Parathyroid adenoma (tissue), 2 donors: Measurements from ENCODE around the gene TCF7L2.

Source experiments
- H2AFZ ChIP-seq: fragments of 300-600 bp; sonication (generic); one replicate; pipeline ENCODE4 v1.7.0; 2017; ENCODE audit warnings: antibody characterized with exemption, mild to moderate bottlenecking
- H3K27ac ChIP-seq: fragments of 300-600 bp; sonication (generic); one replicate; pipeline ENCODE4 v1.7.0; 2017
- H3K27me3 ChIP-seq: fragments of 300-600 bp; sonication (generic); one replicate; pipeline ENCODE4 v1.7.0; 2017; ENCODE audit warnings: low read length; ENCODE audit not compliant: control insufficient read depth, insufficient read depth
- H3K36me3 ChIP-seq: fragments of 300-600 bp; sonication (generic); one replicate; pipeline ENCODE4 v1.7.0; 2017; ENCODE audit warnings: low read length; ENCODE audit not compliant: control insufficient read depth, insufficient read depth
- H3K4me1 ChIP-seq: fragments of 300-600 bp; sonication (generic); one replicate; pipeline ENCODE4 v1.7.0; 2017; ENCODE audit warnings: control low read depth
- H3K4me2 ChIP-seq: fragments of 300-600 bp; sonication (generic); one replicate; pipeline ENCODE4 v1.7.0; 2017; ENCODE audit warnings: low read length
- H3K4me3 ChIP-seq: fragments of 300-600 bp; sonication (generic); one replicate; pipeline ENCODE4 v1.7.0; 2017; ENCODE audit warnings: low read depth, low read length
- H3K79me2 ChIP-seq: fragments of 300-600 bp; sonication (generic); one replicate; pipeline ENCODE4 v1.7.0; 2017; ENCODE audit warnings: control low read depth
- H3K9ac ChIP-seq: fragments of 300-600 bp; sonication (generic); one replicate; pipeline ENCODE4 v1.7.0; 2017; ENCODE audit warnings: mild to moderate bottlenecking
- H3K9me3 ChIP-seq: fragments of 300-600 bp; sonication (generic); one replicate; pipeline ENCODE4 v1.7.0; 2017; ENCODE audit warnings: low read length; ENCODE audit not compliant: control insufficient read depth
- CTCF ChIP-seq: fragments of 300-600 bp; sonication (generic); IDR thresholded peaks from one replicate; pipeline ENCODE4 v1.7.0; 2017; ENCODE audit warnings: antibody characterized with exemption, mild to moderate bottlenecking
- donor health status: primary hyperparathyroidism.

Gene TCF7L2

GRCh38 chr10:112991888-112992491 is 41.9 kb downstream of the TCF7L2 start:
- no peak overlapping the region for H3K27ac ChIP-seq
- peaks cover 2% of the 10 kb centered on the region for H3K4me1 ChIP-seq
- no peak overlapping the region for H3K4me3 ChIP-seq
- no peak overlapping the region for H2AFZ ChIP-seq
- H3K4me2 ChIP-seq, result no peak overlapping the region
- H3K36me3 ChIP-seq, result no peaks in the 10 kb centered on the region
- no peak overlapping the region for H3K9ac ChIP-seq
- H3K27me3 ChIP-seq, result no peaks in the 10 kb centered on the region
- H3K9me3 ChIP-seq, result no peaks in the 10 kb centered on the region
- peaks cover 74% of the 10 kb centered on the region for H3K79me2 ChIP-seq
- TF ChIP-seq CTCF, result no peak

- no peak for TF ChIP-seq CTCF
- H3K27ac ChIP-seq, result no peak overlapping the region
- H3K4me1 ChIP-seq, result peaks cover 6% of the 10 kb centered on the region
- no peak overlapping the region for H3K9ac ChIP-seq
- H3K9me3 ChIP-seq, result no peaks in the 10 kb centered on the region
- no peaks in the 10 kb centered on the region for H3K27me3 ChIP-seq
- peaks cover 58% of the 10 kb centered on the region for H3K79me2 ChIP-seq
- H3K4me3 ChIP-seq, result no peak overlapping the region
- no peak overlapping the region for H2AFZ ChIP-seq
- no peak overlapping the region for H3K4me2 ChIP-seq
- H3K36me3 ChIP-seq, result no peaks in the 10 kb centered on the region
These were observed 46.4 kb downstream of the TCF7L2 start for GRCh38 chr10:112996462-112996861.

GRCh38 chr10:112999102-112999501 is 49.1 kb downstream of the TCF7L2 start:
- TF ChIP-seq CTCF, result no peak
- Histone ChIP-seq H3K36me3 (no peaks in the 10 kb centered on the region), H3K27me3 (no peaks in the 10 kb centered on the region), H3K9me3 (no peaks in the 10 kb centered on the region), H3K79me2 (peaks cover 60% of the 10 kb centered on the region), H3K4me1 (peaks cover 6% of the 10 kb centered on the region), H3K9ac (no peak overlapping the region), H3K4me2 (no peak overlapping the region), H2AFZ (no peak overlapping the region), H3K4me3 (no peak overlapping the region), H3K27ac (no peak overlapping the region)

GRCh38 chr10:113000442-113000841 is 50.4 kb downstream of the TCF7L2 start:
- TF ChIP-seq CTCF, result no peak
- peaks cover 6% of the 10 kb centered on the region for H3K4me1 ChIP-seq
- H3K27ac ChIP-seq, result no peak overlapping the region
- no peaks in the 10 kb centered on the region for H3K36me3 ChIP-seq
- no peak overlapping the region for H3K4me2 ChIP-seq
- H3K9me3 ChIP-seq, result no peaks in the 10 kb centered on the region
- peaks cover 60% of the 10 kb centered on the region for H3K79me2 ChIP-seq
- H3K9ac ChIP-seq, result no peak overlapping the region
- H3K27me3 ChIP-seq, result no peaks in the 10 kb centered on the region
- no peak overlapping the region for H2AFZ ChIP-seq
- no peak overlapping the region for H3K4me3 ChIP-seq
